ENCODE data around the gene PPP4C.

DNA sequence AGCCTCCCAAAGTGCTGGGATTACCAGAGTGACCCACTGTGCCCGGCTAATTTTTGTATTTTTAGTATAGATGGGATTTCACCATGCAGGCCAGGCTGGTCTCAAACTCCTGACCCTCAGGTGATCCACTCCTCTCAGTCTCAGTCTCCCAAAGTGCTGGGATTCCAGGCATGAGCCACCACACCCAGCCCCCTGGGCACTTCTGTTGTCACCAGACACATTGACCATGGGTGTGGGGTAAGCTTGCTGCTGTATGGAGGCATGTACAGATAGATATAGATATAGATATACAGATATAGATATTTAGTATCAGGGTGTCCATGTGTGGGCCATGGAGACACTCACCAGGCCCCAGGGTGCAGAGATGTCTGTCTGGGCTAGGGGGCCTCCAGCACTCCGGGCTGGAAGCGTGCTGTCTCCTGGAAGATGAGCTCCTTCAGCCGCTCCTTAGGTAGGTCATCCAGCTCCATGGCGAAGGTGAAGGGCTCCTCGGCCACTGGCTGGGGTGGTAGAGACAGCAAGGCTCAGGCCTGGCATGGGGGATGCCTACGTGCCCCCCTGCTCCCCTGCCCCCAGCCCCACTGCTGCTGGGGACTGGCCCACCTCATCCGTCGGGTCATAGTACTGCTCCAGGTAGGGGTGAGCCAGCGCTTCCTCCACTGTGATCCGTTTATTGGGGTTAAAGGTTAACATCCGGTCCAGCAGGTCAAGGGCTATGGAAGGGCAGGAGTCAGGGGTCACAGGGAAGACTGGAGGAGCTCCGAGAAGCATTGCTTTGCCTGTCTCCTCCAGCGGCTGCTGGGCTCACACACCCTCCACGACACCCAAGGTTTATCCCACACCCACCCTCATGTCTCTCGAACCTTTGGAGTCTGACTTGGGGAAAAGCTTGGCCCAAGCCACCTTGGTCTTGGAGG is 40.8 kb downstream of the PPP4C start:
- TF ChIP-seq, protein P1, sequence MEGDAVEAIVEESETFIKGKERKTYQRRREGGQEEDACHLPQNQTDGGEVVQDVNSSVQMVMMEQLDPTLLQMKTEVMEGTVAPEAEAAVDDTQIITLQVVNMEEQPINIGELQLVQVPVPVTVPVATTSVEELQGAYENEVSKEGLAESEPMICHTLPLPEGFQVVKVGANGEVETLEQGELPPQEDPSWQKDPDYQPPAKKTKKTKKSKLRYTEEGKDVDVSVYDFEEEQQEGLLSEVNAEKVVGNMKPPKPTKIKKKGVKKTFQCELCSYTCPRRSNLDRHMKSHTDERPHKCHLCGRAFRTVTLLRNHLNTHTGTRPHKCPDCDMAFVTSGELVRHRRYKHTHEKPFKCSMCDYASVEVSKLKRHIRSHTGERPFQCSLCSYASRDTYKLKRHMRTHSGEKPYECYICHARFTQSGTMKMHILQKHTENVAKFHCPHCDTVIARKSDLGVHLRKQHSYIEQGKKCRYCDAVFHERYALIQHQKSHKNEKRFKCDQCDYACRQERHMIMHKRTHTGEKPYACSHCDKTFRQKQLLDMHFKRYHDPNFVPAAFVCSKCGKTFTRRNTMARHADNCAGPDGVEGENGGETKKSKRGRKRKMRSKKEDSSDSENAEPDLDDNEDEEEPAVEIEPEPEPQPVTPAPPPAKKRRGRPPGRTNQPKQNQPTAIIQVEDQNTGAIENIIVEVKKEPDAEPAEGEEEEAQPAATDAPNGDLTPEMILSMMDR (conservative IDR thresholded peaks at IDR 0.05), result no peak
- no peak for TF ChIP-seq EZH2 (IDR thresholded peaks at IDR 0.05; ENCODE audit: low read depth)

Measured in PC-9 (cell line).